Activated T-cell treated with anti-CD3 and anti-CD28 coated beads for 24 hours (primary cell): ENCODE results near the gene NSUN7.
A peak's percentile ranks its signal among the peaks of the same experiment; 100 is the strongest.

Source experiments
- DNase-seq: peaks from one replicate; pipeline ENCODE4 v3.0.0-alpha.2; 2020; ENCODE audit warnings: low read depth

NSUN7 gene

DNA sequence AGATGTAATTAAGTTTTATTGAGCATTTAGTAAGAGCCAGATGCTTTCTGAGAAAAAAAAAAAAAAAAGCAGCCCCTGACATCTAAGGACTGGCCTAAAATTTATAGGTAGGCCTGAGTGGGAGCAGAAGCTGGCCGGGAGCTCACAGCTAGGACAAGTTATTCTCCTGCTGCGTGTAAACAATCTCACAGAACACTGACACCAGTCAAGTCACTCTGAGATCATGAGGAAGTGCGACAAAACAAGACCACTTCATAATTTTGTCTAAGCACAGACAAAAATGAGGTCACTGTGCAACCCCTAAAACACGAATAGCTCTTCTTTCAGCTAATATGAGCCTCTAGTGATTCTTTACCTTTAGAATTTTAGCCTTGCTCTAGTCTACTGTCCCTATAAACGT, 15.3 kb upstream of the NSUN7 start:
- no peak for DNase-seq

GRCh38 chr4:40736910-40737309, 12.8 kb upstream of the NSUN7 start:
- no peak for DNase-seq

DNA sequence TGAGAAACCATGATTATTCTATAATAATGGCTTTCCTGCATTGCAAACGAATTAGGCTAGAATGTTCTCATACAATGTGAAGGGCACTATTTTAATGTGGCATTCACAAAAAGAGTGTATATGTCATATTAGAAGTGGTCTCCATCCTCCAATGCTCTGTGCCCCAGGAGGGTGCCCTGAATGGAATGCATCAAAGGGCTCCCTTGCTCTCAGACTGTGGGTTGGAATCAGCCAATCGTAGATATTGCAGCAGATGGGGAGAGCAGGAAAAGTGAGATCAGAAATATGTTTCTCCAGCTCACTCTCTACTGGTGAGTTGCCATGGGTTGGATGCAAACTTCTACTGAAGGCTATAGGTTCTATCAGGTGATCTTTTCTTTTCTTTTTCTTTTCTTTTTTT, 11.9 kb upstream of the NSUN7 start:
- DNase-seq, result no peak

- no peak for DNase-seq
Measured at GRCh38 chr4:40739347-40739746, 10.4 kb upstream of the NSUN7 start.

- DNase-seq, result no peak
Measured at GRCh38 chr4:40744218-40744617, 5.5 kb upstream of the NSUN7 start.

GRCh38 chr4:40745285-40745984, 4.3 kb upstream of the NSUN7 start:
- no peak for DNase-seq

DNA sequence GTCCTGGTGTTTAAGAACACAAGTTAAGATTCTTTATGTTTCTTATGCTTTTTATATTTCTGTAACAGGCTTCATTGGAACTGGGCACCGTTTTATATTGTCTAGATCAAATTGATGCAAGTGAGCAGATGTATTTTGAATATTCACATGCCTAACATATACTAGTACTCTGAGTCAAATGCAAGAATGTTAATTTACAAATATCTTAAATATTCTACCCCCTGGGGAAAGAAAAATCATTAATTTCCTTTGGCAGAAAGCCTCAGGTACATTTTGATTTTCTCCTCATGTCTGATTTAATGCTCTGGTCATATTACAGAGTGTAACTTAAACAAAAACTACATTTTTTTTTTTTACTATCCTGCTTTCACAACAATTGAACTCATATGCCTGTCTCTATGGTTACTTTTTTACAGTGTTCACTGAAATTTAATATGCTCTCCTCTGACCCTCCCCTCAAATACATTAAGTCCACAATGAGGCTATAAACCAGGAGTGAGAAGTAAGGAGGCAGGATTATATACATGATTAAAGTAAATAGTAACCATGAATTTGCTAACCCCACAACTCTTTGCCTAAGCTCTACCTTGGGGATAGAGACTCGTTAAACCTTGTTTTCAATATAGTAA, 2.4 kb upstream of the NSUN7 start:
- DNase-seq, result no peak

GRCh38 chr4:40750461-40751258, 905 bp downstream of the NSUN7 start:
- DNase-seq, result no peak

DNA sequence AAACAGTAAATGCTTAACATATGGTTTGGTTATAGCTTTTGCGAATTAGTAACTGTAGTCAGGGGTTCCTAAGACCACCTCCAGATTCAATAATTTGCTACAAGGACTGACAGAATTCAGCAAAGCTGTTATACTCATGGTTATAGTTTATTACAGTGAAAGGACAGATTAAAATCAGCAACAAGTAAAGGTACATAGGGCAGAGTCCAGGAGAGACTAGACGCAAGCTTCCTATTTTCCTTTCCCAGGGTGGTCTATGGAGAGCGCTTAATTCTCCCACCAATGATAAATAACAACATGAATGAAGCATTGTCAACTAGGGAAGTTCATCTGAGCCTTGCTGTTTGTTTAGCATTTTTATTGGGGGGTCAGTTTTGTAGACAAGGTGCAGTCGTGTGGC, 5.9 kb downstream of the NSUN7 start:
- no peak for DNase-seq

DNA sequence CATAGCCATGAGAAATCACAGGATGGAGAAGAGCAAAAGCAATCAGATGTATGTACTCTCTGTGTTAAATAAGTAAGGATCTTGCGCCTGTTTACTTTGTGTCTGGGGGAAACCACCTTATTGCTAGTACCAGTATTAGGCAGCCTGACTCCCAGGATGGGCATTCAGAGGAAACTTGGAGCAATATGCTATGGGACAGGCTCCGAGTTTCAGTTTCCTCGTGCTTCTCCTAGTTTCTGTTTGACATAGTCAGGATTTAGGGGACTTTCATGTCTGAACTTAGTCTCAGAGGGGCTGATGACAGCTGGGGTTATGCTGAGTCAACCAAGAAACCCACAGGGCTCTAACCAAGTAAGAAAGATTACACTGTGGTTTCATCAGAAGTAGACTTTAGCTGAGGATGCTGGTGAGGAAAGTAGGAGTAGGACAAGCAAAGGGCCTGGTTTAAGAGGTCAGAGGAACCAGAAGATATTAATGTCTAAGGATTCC, 13.5 kb downstream of the NSUN7 start:
- DNase-seq, result peak; percentile 31

GRCh38 chr4:40769266-40769665, 19.5 kb downstream of the NSUN7 start:
- DNase-seq, result no peak

- no peak for DNase-seq
Measured at GRCh38 chr4:40778090-40778489, 28.3 kb downstream of the NSUN7 start.

- DNase-seq, result no peak
Measured at GRCh38 chr4:40782876-40783275, 33.1 kb downstream of the NSUN7 start.

DNA sequence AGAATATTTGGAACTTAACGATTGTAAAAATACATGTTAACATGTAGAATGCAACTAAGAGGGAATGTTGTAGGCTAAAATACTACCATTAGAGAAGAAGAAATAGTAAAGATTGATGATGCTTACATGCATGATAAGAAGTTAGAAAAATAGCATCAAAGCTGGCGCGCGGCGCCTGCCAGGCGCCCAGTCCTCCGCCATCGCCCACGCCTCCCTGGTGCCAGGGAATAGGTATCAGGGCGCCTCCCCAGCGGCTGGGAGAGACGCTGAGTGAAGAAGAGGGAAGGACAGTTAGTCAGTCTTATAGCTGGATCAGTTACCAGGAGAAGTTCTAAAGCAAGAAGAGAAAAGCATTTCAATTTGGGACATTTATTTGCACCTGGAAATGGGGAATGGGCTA, 36.0 kb downstream of the NSUN7 start:
- no peak for DNase-seq

- no peak for DNase-seq
Measured at GRCh38 chr4:40788331-40788730, 38.6 kb downstream of the NSUN7 start.

- no peak for DNase-seq
Measured at GRCh38 chr4:40789031-40789430, 39.3 kb downstream of the NSUN7 start.

- DNase-seq, result no peak
Measured at GRCh38 chr4:40789771-40790170, 40.0 kb downstream of the NSUN7 start.

DNA sequence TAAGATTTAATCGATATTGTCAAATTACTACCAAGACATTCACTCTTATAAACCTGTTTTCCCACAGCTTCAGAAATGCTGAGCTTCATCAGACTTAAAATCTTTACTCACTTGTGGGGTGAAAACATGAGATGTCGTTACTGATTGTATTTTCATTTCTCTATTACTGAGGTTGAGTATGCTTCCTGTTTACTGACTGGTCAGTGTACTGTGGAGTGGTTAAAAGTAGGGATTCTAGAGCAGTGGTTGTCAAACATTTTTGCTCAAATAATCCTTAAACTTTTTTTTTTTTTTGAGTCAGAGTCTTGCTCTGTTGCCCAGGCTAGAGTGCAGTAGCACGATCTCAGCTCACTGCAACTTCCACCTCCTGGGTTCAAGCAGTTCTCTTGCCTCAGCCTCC, 50.3 kb downstream of the NSUN7 start:
- no peak for DNase-seq

- DNase-seq, result no peak
Measured at GRCh38 chr4:40804598-40804997, 54.8 kb downstream of the NSUN7 start.

- DNase-seq, result no peak
Measured at GRCh38 chr4:40808926-40809457, 59.2 kb downstream of the NSUN7 start.

DNA sequence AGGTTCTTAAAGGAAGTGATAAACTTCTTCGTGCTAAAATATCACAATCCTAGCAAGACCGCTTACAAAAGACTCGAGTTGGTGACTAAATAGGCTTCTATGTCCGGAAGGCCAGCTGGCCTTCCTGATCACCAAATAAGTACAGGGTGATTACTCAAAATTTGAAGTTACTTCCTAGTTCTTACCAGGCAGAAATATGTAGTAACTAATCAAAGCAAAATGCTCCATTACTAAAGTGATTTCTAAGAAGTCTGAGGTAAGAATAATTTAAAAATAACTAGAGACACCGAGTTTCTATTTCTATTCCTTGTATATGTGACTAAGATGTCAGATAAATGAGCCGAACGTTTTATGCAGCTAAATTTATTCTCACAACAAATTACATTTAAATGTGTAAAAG, 62.2 kb downstream of the NSUN7 start:
- DNase-seq, result no peak

- DNase-seq, result no peak
Measured at GRCh38 chr4:40812386-40812785, 62.6 kb downstream of the NSUN7 start.

DNA sequence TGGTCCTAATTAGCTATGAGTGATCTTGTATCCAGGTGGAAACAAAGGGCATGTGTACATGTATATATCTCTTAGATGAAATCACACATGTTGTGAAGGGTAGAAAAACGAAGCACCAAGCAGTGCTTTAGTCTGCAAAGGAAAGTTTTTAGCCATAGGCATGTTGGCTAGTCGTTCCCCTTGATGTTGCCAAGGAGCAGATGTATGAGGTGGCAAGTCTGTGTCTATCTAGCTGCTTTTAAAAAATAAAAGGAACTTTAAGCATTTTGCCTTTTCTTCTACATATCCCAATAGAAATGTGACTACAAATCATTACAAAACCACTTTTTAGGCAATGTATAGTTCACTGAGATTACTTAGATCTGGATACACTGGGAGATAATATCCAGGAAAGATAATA, 63.1 kb downstream of the NSUN7 start:
- no peak for DNase-seq
